ENCODE data around the gene CENPB. TPM values are rescaled to one million over a fixed set of nuclear protein-coding genes. Genes with fewer than 3 reads are reported as not detected.
A peak's percentile ranks its signal among the peaks of the same experiment; 100 is the strongest.
"Not testable (repeated sequence)": the region's sequence is repeated elsewhere in the genome, so short reads cannot be mapped to it uniquely, and the experiment has no call there.

The CENPB gene, protein sequence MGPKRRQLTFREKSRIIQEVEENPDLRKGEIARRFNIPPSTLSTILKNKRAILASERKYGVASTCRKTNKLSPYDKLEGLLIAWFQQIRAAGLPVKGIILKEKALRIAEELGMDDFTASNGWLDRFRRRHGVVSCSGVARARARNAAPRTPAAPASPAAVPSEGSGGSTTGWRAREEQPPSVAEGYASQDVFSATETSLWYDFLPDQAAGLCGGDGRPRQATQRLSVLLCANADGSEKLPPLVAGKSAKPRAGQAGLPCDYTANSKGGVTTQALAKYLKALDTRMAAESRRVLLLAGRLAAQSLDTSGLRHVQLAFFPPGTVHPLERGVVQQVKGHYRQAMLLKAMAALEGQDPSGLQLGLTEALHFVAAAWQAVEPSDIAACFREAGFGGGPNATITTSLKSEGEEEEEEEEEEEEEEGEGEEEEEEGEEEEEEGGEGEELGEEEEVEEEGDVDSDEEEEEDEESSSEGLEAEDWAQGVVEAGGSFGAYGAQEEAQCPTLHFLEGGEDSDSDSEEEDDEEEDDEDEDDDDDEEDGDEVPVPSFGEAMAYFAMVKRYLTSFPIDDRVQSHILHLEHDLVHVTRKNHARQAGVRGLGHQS
- total RNA-seq (10 to 100 TPM; 63.9 to 92.7 (median 72.1) TPM), polyA plus RNA-seq (67.4 TPM)
- long read RNA-seq, donor 1, transcript CENPB-201 (1 exons, 2,840 nt), result major isoform, 20 of 21 reads
- long read RNA-seq, donor 1, partial matches to known transcripts, result 0 of 21 reads
- long read RNA-seq, donor 1, other reads (novel, unspliced or antisense), result 1 of 21 reads
- long read RNA-seq, donor 2, transcript CENPB-201 (1 exons, 2,840 nt), result major isoform, 25 of 26 reads
- long read RNA-seq, donor 2, partial matches to known transcripts, result 0 of 26 reads
- long read RNA-seq, donor 2, other reads (novel, unspliced or antisense), result 1 of 26 reads
- long read RNA-seq, donor 3, transcript CENPB-201 (1 exons, 2,840 nt), result major isoform, 5 of 6 reads
- long read RNA-seq, donor 3, partial matches to known transcripts, result 0 of 6 reads
- long read RNA-seq, donor 3, other reads (novel, unspliced or antisense), result 1 of 6 reads
- long read RNA-seq, donor 4, transcript CENPB-201 (1 exons, 2,840 nt), result major isoform, 20 of 20 reads
- long read RNA-seq, donor 4, partial matches to known transcripts, result 0 of 20 reads
- long read RNA-seq, donor 4, other reads (novel, unspliced or antisense), result 0 of 20 reads

DNA sequence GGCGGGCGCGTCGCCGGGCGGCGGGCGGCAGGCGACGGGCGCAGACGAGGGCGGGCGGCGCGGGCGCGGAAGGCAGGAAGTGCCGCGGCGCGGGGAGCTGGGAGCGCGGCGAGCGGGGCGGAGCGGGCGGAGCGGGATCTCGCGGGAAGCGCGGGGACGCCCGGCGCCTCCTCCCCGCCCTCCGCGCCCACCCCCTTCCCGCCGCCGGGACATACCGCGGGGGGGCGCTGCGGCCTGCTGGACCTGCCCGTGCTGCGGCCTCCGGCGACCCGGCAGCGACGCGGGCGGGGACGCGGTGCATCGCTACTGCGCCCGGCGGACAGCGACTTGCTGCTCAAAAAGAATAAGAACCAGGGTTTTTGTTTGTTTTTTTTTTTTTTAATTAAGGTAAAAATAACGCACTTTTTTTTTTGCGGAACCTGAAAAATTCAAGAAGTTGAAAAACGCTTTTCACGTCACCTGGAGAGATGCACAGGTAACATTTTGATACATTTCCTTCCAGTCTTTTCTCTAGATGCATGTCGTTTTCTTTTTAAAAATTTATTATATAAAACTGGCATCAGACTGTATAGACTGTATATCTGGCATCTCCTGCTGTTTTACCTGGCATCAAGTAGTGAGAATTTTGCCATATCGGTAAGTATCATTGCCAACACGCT, at the start of gene CENPB:
Gene CENPB (minus strand): TSS at position 76 of the 659 bp plus-strand sequence. CDS start 257 bp downstream, outside the sequence.
- peak within 1 kb of the TSS; percentile 87 for H3K4me3 ChIP-seq (ENCODE audit: low read length)

DNA sequence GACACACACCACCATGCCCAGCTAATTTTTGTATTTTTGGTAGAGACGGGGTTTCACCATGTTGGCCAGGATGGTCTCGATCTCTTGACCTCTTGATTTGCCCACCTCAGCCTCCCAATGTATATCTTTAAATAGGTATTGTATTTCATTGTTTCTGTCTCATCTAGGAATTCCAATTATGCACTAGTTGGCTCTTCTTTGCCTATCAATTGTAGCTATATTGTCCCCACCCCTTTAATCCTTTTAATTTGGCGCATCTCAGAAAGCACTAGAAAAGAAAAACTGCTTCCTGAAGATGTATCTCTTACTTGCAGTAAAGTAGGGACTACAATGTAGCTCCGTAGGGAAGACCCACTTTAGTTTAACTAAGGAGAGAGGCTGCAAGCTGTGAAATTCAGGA, 49.6 kb upstream of the CENPB start:
- intact Hi-C loops (cut with DNase I), result no loop called here
- Histone ChIP-seq H3K9me3 (ENCODE audit: control insufficient read depth, low read length) (no peaks in the 10 kb centered on the region), H3K27ac (ENCODE audit: low read length) (no peak overlapping the region), H3K4me1 (ENCODE audit: control insufficient read depth, insufficient read depth, low read length) (no peaks in the 10 kb centered on the region), H3K4me3 (ENCODE audit: low read length) (no peak overlapping the region), H3K27me3 (ENCODE audit: control insufficient read depth, insufficient read depth) (no peaks in the 10 kb centered on the region)
- ATAC-seq (no peak), DNase-seq (no peak)
- 97% methylated on average over 4 of the region's 4 CpGs for WGBS

More for the DNA sequence above, at the start of gene CENPB:
- WGBS, result 2% methylated on average over 70 of the region's 70 CpGs
- H3K27ac ChIP-seq (ENCODE audit: low read length), result peak within 1 kb of the TSS; percentile 65
- intact Hi-C loops (cut with DNase I), result loop anchor here in 2 of 4 donors (5.0 kb wide), 1 partner anchor 36 kb away; the partner anchor contains the start of gene AP5S1 (in 2 of the 2)
- H3K9me3 ChIP-seq (ENCODE audit: control insufficient read depth, low read length), result no peaks in the 10 kb centered on the region
- ATAC-seq (peak; percentile 91 to 92), DNase-seq (peak; percentile 89 to 97 (median 97))
- H3K4me1 ChIP-seq (ENCODE audit: control insufficient read depth, insufficient read depth, low read length), result peaks cover 11% of the 10 kb centered on the region
- no peaks in the 10 kb centered on the region for H3K27me3 ChIP-seq (ENCODE audit: control insufficient read depth, insufficient read depth)

DNA sequence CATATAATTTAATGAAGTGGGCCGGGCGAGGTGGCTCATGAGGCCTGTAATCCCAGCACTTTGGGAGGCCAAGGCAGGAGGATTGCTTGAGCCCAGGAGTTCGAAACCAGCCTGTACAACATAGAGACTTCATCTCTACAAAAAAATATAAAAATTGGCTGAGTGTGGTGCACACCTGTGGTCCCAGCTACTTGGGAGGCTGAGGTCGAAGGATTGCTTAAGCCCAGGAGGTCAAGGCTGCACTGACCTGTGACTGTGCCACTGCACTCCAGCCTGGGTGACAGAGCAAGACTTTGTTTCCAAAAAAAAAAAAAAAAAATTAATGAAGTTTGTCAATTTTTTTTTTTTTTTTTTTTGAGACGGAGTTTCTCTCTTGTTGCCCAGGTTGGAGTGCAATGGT, 43.4 kb upstream of the CENPB start:
- ATAC-seq; intact Hi-C loops (cut with DNase I); DNase-seq; H3K4me1 ChIP-seq (ENCODE audit: control insufficient read depth, insufficient read depth, low read length); H3K27me3 ChIP-seq (ENCODE audit: control insufficient read depth, insufficient read depth); H3K27ac ChIP-seq (ENCODE audit: low read length); H3K4me3 ChIP-seq (ENCODE audit: low read length); H3K9me3 ChIP-seq (ENCODE audit: control insufficient read depth, low read length): not testable (repeated sequence)
- 98% methylated on average over 5 of the region's 5 CpGs for WGBS

DNA sequence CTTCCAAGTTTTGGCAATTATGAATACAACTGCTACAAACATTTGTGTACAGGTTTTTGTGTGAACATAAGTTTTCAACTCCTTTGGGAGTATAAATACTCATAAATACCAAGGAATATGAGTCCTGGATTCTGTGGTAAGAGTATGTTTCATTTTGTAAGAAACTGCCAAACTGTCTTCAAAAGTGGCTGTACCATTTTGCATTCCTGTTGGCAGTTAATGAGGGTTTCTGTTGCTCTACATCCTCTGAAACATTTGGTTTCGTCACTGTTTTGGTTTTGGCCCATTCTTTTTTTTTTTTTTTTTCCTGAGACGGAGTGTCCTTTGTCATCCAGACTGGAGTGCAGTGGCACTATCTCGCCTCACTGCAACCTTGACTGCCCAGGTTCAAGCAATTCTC, 42.3 kb upstream of the CENPB start:
- intact Hi-C loops (cut with DNase I), result no loop called here

DNA sequence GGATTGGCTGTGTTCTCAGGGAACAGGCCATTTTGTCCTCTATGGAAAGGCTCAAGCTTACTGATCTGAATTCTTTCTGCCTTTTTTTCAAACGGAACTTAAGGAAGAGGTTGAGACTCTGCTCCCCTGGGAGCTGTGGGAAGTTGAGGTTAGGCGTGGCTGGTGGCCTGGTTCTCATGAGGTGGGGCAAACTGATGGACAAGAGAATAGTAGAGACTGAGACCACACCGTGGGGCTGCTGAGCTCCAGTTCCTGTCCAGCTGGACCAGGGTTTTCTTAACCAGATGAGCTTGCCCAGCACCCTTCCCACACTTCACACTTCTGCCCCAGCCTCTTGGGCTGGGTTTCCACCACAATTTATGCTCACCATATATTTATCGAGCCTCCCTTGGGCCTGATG, 39.9 kb upstream of the CENPB start:
- H3K4me1 ChIP-seq (ENCODE audit: control insufficient read depth, insufficient read depth, low read length), result peaks cover 4% of the 10 kb centered on the region
- no peak overlapping the region for H3K4me3 ChIP-seq (ENCODE audit: low read length)
- DNase-seq (no peak), ATAC-seq (no peak)
- H3K9me3 ChIP-seq (ENCODE audit: control insufficient read depth, low read length), result no peaks in the 10 kb centered on the region
- 62% methylated on average over 4 of the region's 4 CpGs for WGBS
- intact Hi-C loops (cut with DNase I), result no loop called here
- H3K27ac ChIP-seq (ENCODE audit: low read length), result no peak overlapping the region
- no peaks in the 10 kb centered on the region for H3K27me3 ChIP-seq (ENCODE audit: control insufficient read depth, insufficient read depth)

More for the DNA sequence above, 42.3 kb upstream of the CENPB start:
- Histone ChIP-seq H3K27me3 (ENCODE audit: control insufficient read depth, insufficient read depth) (no peaks in the 10 kb centered on the region), H3K4me1 (ENCODE audit: control insufficient read depth, insufficient read depth, low read length) (peaks cover 2% of the 10 kb centered on the region), H3K4me3 (ENCODE audit: low read length) (no peak overlapping the region), H3K9me3 (ENCODE audit: control insufficient read depth, low read length) (no peaks in the 10 kb centered on the region), H3K27ac (ENCODE audit: low read length) (no peak overlapping the region)
- 90% methylated on average over 3 of the region's 3 CpGs for WGBS
- DNase-seq (no peak), ATAC-seq (no peak)

DNA sequence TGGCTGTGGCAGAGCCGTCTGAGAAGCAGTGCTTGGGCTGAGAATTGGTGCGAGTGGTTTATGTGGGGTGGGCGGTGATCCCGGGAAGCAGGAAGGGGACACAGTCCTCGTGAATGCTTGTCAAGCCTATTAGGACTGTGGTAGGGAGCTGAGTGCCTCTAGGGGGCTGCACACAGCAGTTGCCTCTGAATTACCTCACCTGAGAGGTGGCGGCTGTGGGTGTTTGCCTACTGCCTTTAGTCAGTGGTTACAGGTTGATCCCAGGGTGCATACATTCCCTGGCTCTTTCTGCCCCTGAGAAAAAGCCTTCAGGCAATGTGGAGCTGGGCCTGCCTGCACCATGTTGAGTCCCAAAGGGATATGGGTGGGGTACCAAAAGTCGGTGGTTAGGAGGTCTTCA, 39.0 kb upstream of the CENPB start:
- intact Hi-C loops (cut with DNase I), result no loop called here
- DNase-seq (no peak), ATAC-seq (no peak)
- Histone ChIP-seq H3K27me3 (ENCODE audit: control insufficient read depth, insufficient read depth) (no peaks in the 10 kb centered on the region), H3K9me3 (ENCODE audit: control insufficient read depth, low read length) (no peaks in the 10 kb centered on the region), H3K27ac (ENCODE audit: low read length) (no peak overlapping the region), H3K4me3 (ENCODE audit: low read length) (no peak overlapping the region), H3K4me1 (ENCODE audit: control insufficient read depth, insufficient read depth, low read length) (peaks cover 5% of the 10 kb centered on the region)
- 76% methylated on average over 7 of the region's 7 CpGs for WGBS

DNA sequence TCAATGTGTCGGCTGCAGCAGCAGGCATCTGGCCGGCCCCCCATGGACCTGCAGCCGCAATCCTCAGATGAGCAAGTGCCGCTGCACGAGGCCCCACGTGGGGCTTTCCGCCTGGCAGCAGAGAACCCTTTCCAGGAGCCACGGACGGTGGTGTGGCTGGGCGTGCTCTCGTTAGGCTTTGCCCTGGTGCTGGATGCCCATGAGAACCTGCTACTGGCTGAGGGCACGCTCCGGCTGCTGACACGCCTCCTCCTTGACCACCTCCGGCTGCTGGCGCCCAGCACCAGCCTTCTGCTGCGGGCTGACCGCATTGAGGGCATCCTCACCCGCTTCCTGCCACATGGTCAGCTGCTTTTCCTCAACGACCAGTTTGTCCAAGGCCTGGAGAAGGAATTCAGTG, 37.3 kb upstream of the CENPB start:
- H3K4me3 ChIP-seq (ENCODE audit: low read length), result no peak overlapping the region
- WGBS, result 89% methylated on average over 20 of the region's 20 CpGs
- ATAC-seq (no peak), DNase-seq (peak in 1 of 3 donors; percentile 64)
- no peak overlapping the region for H3K27ac ChIP-seq (ENCODE audit: low read length)
- H3K9me3 ChIP-seq (ENCODE audit: control insufficient read depth, low read length), result no peaks in the 10 kb centered on the region
- H3K4me1 ChIP-seq (ENCODE audit: control insufficient read depth, insufficient read depth, low read length), result peaks cover 7% of the 10 kb centered on the region
- no peaks in the 10 kb centered on the region for H3K27me3 ChIP-seq (ENCODE audit: control insufficient read depth, insufficient read depth)
- intact Hi-C loops (cut with DNase I), result loop anchor here in 2 of 4 donors (5.0 kb wide), 1 partner anchor 37 kb away; the partner anchor contains the start of gene CENPB (in 2 of the 2)

DNA sequence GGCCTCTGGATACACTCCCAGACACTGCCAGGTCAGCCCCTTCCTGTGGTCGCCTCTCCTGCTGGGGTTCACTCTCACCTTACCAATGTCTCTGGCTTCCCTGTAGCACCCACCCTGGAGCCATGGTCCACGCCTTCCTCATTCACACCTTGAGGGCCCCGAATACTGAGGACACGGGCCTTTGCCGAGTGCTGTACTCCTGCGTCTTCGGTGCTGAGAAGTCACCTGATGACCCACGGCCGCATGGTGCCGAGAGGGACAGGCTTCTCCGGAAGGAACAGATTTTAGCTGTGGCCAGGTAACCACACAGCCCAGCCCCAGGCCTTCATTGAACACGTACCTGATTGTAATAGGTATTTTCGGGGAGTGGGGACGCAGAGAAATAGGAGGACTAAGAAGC, 35.5 kb upstream of the CENPB start:
- ATAC-seq, result no peak
- intact Hi-C loops (cut with DNase I), result loop anchor here in 3 of 4 donors (2.0 to 5.0 kb wide), 2 partner anchors 35 to 37 kb away; partner anchors contain the start of gene CENPB (in 2 of the 3)
- H3K27ac ChIP-seq (ENCODE audit: low read length), result no peak overlapping the region

DNA sequence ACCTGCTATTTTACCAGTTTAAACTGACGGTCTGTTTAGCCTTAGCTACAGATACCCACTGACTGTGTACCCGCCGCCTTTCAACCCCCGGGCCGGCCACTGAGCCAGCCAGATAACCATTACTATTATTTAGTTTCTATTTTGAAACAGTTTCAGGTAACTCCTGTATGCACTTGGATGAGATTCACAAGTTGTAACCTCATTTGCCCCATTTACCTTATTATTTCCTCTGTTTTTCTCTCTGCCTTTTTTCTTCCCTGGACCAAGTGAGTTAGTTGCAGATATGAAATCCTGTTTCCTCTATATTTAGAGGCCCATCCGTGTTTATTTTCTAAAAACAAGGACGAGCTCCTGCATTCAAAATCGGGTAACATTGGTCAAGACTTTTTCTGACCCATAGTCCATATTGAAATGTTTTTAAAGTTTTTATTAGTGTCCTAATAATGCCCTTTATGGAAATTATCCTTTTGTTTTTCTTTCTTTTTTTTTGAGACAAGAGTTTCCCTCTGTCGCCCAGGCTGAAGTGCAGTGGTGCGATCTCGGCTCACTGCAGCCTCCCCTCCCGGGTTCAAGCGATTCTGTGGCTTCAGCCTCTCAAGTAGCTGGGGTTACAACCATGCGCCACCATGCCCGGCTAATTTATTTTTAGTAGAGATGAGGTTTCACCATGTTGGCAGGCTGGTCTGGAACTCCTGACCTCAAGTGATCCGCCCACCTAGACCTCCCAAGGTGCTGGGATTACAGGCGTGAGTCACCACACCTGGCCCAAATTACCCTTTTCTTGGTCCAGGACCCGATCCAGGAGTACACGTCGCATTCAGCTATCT, 34.6 kb upstream of the CENPB start:
- 42% methylated on average over 20 of the region's 20 CpGs for WGBS
- H3K4me3 ChIP-seq (ENCODE audit: low read length), result peak overlapping the region; percentile 47
- intact Hi-C loops (cut with DNase I), result loop anchor here in 3 of 4 donors (2.0 to 5.0 kb wide), 2 partner anchors 34 to 36 kb away; partner anchors contain the start of gene CENPB (in 2 of the 3)
- no peaks in the 10 kb centered on the region for H3K27me3 ChIP-seq (ENCODE audit: control insufficient read depth, insufficient read depth)
- H3K4me1 ChIP-seq (ENCODE audit: control insufficient read depth, insufficient read depth, low read length), result peaks cover 14% of the 10 kb centered on the region
- peak overlapping the region; percentile 99 for H3K27ac ChIP-seq (ENCODE audit: low read length)
- ATAC-seq, result no peak
- no peak for DNase-seq
- no peaks in the 10 kb centered on the region for H3K9me3 ChIP-seq (ENCODE audit: control insufficient read depth, low read length)

More for the DNA sequence above, 35.5 kb upstream of the CENPB start:
- Histone ChIP-seq H3K27me3 (ENCODE audit: control insufficient read depth, insufficient read depth) (no peaks in the 10 kb centered on the region), H3K4me3 (ENCODE audit: low read length) (no peak overlapping the region), H3K9me3 (ENCODE audit: control insufficient read depth, low read length) (no peaks in the 10 kb centered on the region), H3K4me1 (ENCODE audit: control insufficient read depth, insufficient read depth, low read length) (peaks cover 14% of the 10 kb centered on the region)
- WGBS, result 94% methylated on average over 14 of the region's 14 CpGs
- DNase-seq, result peak in 1 of 3 donors; percentile 63
